ENCODE measurements around the gene HHIPL1.

HHIPL1 gene

GRCh38 chr14:99725774-99726537 lies 81.0 kb downstream of the HHIPL1 start:
- Histone ChIP-seq H3K27ac (ENCODE audit: low read length) (no peak overlapping the region), H3K27me3 (ENCODE audit: low read depth, low read length) (peaks cover 28% of the 10 kb centered on the region), H3K4me2 (ENCODE audit: low read length) (no peak overlapping the region), H2AFZ (ENCODE audit: low read depth, low read length) (no peak overlapping the region), H3K9me3 (ENCODE audit: insufficient read depth, low read length) (no peaks in the 10 kb centered on the region), H3K79me2 (ENCODE audit: low read length) (no peaks in the 10 kb centered on the region), H3K9ac (ENCODE audit: low read length) (no peak overlapping the region), H4K20me1 (ENCODE audit: insufficient read depth, low read length) (no peaks in the 10 kb centered on the region), H3K4me3 (ENCODE audit: low read length) (no peak overlapping the region), H3K36me3 (replicated peaks; ENCODE audit: low read depth, low read length) (no peaks in the 10 kb centered on the region), H3K4me1 (ENCODE audit: low read length) (no peaks in the 10 kb centered on the region)
- no peak for TF ChIP-seq EZH2phosphoT487 (IDR thresholded peaks at IDR 0.05; ENCODE audit: low read depth)
- TF ChIP-seq CTCF (IDR thresholded peaks at IDR 0.05; ENCODE audit: low read depth, low read length): no peak

- Histone ChIP-seq H3K9me3 (ENCODE audit: insufficient read depth, low read length) (no peaks in the 10 kb centered on the region), H3K79me2 (ENCODE audit: low read length) (no peaks in the 10 kb centered on the region), H3K4me3 (ENCODE audit: low read length) (no peak overlapping the region), H3K4me1 (ENCODE audit: low read length) (no peaks in the 10 kb centered on the region), H3K4me2 (ENCODE audit: low read length) (no peak overlapping the region), H3K36me3 (replicated peaks; ENCODE audit: low read depth, low read length) (no peaks in the 10 kb centered on the region), H4K20me1 (ENCODE audit: insufficient read depth, low read length) (no peaks in the 10 kb centered on the region), H2AFZ (ENCODE audit: low read depth, low read length) (no peak overlapping the region), H3K27ac (ENCODE audit: low read length) (no peak overlapping the region), H3K9ac (ENCODE audit: low read length) (no peak overlapping the region), H3K27me3 (ENCODE audit: low read depth, low read length) (peaks cover 22% of the 10 kb centered on the region)
- no peak for TF ChIP-seq EZH2phosphoT487 (IDR thresholded peaks at IDR 0.05; ENCODE audit: low read depth)
- TF ChIP-seq CTCF (IDR thresholded peaks at IDR 0.05; ENCODE audit: low read depth, low read length): no peak
Measured at GRCh38 chr14:99726538-99727095, 81.7 kb downstream of the HHIPL1 start.

DNA sequence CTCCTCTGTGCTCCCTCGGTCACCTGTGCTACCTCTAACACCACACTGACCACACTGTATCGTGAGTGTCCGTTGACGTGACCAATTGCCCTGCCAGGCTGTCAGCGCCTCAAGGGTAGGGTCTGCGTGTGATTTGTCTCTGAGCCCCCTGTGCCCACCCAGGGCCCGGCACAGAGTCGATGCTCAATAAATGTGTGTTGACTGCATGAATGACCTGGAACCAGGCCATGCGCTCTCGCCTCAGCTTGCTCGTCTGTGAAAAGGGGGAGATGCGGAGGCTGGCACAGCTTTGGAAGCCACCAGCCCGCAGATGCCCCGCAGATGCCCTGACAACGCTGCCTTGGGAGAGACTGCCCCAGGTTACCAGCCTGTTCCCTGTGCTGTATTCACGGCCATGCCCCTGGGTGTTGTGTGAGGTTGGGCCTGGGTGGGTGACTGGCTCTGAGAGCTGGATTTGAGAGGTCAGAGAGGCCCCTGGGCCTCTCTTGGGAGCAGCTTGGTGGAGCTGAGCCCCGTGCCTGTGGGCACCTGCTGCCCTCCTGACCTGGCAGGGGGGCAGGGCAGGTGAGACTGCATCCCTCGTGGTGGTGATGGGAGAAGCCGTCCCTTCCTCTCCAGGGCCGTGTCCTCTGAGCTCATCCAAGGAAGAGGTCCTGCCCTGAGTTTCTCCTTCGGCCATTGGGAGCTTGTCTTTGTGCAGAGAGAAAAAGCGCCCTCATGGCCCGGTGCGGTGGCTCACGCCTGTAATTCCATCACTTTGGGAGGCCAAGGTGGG lies 82.4 kb downstream of the HHIPL1 start:
- H3K4me2 ChIP-seq (ENCODE audit: low read length): no peak overlapping the region
- H3K27me3 ChIP-seq (ENCODE audit: low read depth, low read length): peaks cover 20% of the 10 kb centered on the region
- no peak overlapping the region for H3K27ac ChIP-seq (ENCODE audit: low read length)
- no peaks in the 10 kb centered on the region for H3K36me3 ChIP-seq (replicated peaks; ENCODE audit: low read depth, low read length)
- no peak overlapping the region for H2AFZ ChIP-seq (ENCODE audit: low read depth, low read length)
- no peak overlapping the region for H3K9ac ChIP-seq (ENCODE audit: low read length)
- no peaks in the 10 kb centered on the region for H3K4me1 ChIP-seq (ENCODE audit: low read length)
- H4K20me1 ChIP-seq (ENCODE audit: insufficient read depth, low read length): no peaks in the 10 kb centered on the region
- no peak overlapping the region for H3K4me3 ChIP-seq (ENCODE audit: low read length)
- H3K79me2 ChIP-seq (ENCODE audit: low read length): no peaks in the 10 kb centered on the region
- TF ChIP-seq EZH2phosphoT487 (IDR thresholded peaks at IDR 0.05; ENCODE audit: low read depth): no peak
- TF ChIP-seq CTCF (IDR thresholded peaks at IDR 0.05; ENCODE audit: low read depth, low read length): no peak
- no peaks in the 10 kb centered on the region for H3K9me3 ChIP-seq (ENCODE audit: insufficient read depth, low read length)

Data from OCI-LY3 (cell line).